Measurements from ENCODE around the gene VPS35.
A peak's percentile ranks its signal among the peaks of the same experiment; 100 is the strongest.
"Not testable (repeated sequence)": the region's sequence is repeated elsewhere in the genome, so short reads cannot be mapped to it uniquely, and the experiment has no call there.

The VPS35 gene

GRCh38 chr16:46712911-46713310 lies 23.9 kb upstream of the VPS35 start:
- no peak for DNase-seq (ENCODE audit: low read depth)

- DNase-seq (ENCODE audit: low read depth): no peak
Observed at GRCh38 chr16:46711106-46712058, 22.4 kb upstream of the VPS35 start.

- no peak for DNase-seq (ENCODE audit: low read depth)
Observed at GRCh38 chr16:46709469-46710005, 20.6 kb upstream of the VPS35 start.

GRCh38 chr16:46706642-46707041 lies 17.7 kb upstream of the VPS35 start:
- no peak for DNase-seq (ENCODE audit: low read depth)

- no peak for DNase-seq (ENCODE audit: low read depth)
Observed at GRCh38 chr16:46702030-46702429, 13.1 kb upstream of the VPS35 start.

- DNase-seq (ENCODE audit: low read depth): no peak
Observed at GRCh38 chr16:46701615-46702014, 12.6 kb upstream of the VPS35 start.

GRCh38 chr16:46700048-46700447 lies 11.1 kb upstream of the VPS35 start:
- DNase-seq (ENCODE audit: low read depth): no peak

GRCh38 chr16:46696957-46697356 lies 8.0 kb upstream of the VPS35 start:
- no peak for DNase-seq (ENCODE audit: low read depth)

GRCh38 chr16:46695937-46696336 lies 7.0 kb upstream of the VPS35 start:
- DNase-seq (ENCODE audit: low read depth): no peak

- no peak for DNase-seq (ENCODE audit: low read depth)
Observed at GRCh38 chr16:46693598-46693997, 4.6 kb upstream of the VPS35 start.

GRCh38 chr16:46691726-46692125 lies 2.7 kb upstream of the VPS35 start:
- DNase-seq (ENCODE audit: low read depth): no peak

GRCh38 chr16:46690281-46691178 lies 1.6 kb upstream of the VPS35 start:
- DNase-seq (ENCODE audit: low read depth): no peak

- peak; percentile 83 for DNase-seq (ENCODE audit: low read depth)
Observed at GRCh38 chr16:46689365-46690280, 645 bp upstream of the VPS35 start, which contains the start of gene ORC6. Gene ORC6 (plus strand): TSS chr16:46689659. CDS start chr16:46689706, 47 bp downstream.

- no peak for DNase-seq (ENCODE audit: low read depth)
Observed at GRCh38 chr16:46688101-46688653, 801 bp downstream of the VPS35 start.

GRCh38 chr16:46687486-46687885 lies 1.5 kb downstream of the VPS35 start:
- no peak for DNase-seq (ENCODE audit: low read depth)

GRCh38 chr16:46686815-46687473 lies 2.0 kb downstream of the VPS35 start:
- DNase-seq (ENCODE audit: low read depth): no peak

- DNase-seq (ENCODE audit: low read depth): not testable (repeated sequence)
Observed at GRCh38 chr16:46681867-46682266, 7.1 kb downstream of the VPS35 start.

- not testable (repeated sequence) for DNase-seq (ENCODE audit: low read depth)
Observed at GRCh38 chr16:46677943-46678342, 11.0 kb downstream of the VPS35 start.

- DNase-seq (ENCODE audit: low read depth): no peak
Observed at GRCh38 chr16:46673320-46674013, 15.5 kb downstream of the VPS35 start.

- DNase-seq (ENCODE audit: low read depth): no peak
Observed at GRCh38 chr16:46662123-46662522, 26.9 kb downstream of the VPS35 start.
